Progenitor cell of endocrine pancreas (in vitro differentiated cells): Measurements from ENCODE around the gene NFIB. TPM values are rescaled to one million over a fixed set of nuclear protein-coding genes. Genes with fewer than 3 reads are reported as not detected.

Experiments
- DNase-seq: peaks from one replicate; pipeline ENCODE4 v3.0.0; 2021; ENCODE audit warnings: low spot score; ENCODE audit not compliant: unreplicated experiment
- H3K27ac Mint-ChIP-seq: 2 replicates; pipeline ENCODE4 v1.8.0; 2021; ENCODE audit warnings: mild to moderate bottlenecking, moderate library complexity, mixed read lengths
- H3K27me3 Mint-ChIP-seq: 2 replicates; pipeline ENCODE4 v1.8.0; 2021; ENCODE audit warnings: mixed read lengths
- H3K36me3 Mint-ChIP-seq: 2 replicates; pipeline ENCODE4 v1.8.0; 2022; ENCODE audit warnings: mixed read lengths; ENCODE audit not compliant: insufficient read depth
- H3K4me1 Mint-ChIP-seq: 2 replicates; pipeline ENCODE4 v1.8.0; 2021; ENCODE audit warnings: low read depth, mixed read lengths
- H3K4me3 Mint-ChIP-seq: 2 replicates; pipeline ENCODE4 v1.8.0; 2021; ENCODE audit warnings: low read depth, mild to moderate bottlenecking, moderate library complexity, mixed read lengths
- H3K9me3 Mint-ChIP-seq: 2 replicates; pipeline ENCODE4 v1.8.0; 2021; ENCODE audit warnings: low read depth, mixed read lengths
- CTCF ChIP-seq: fragments of 200-600 bp; sonication (generic); IDR thresholded peaks from one replicate; pipeline ENCODE4 v1.5.0; 2021; ENCODE audit warnings: antibody characterized with exemption, mild to moderate bottlenecking; ENCODE audit not compliant: unreplicated experiment
- total RNA-seq: library from RNA; stranded (reverse); gene quantifications from 2 replicates; pipeline ENCODE4 v1.2.1, GENCODE V29; 2021

The NFIB gene
- total RNA-seq, 1 donor from 2014 or later, result 15.5 TPM

GRCh38 chr9:14270358-14271092 is 43.4 kb downstream of the NFIB start:
- DNase-seq, result no peak
- Mint-ChIP-seq H3K9me3 (peaks cover 6% of the 10 kb centered on the region), H3K4me1 (peaks cover 32% of the 10 kb centered on the region), H3K27me3 (no peaks in the 10 kb centered on the region), H3K27ac (no peak overlapping the region), H3K36me3 (peaks cover 5% of the 10 kb centered on the region), H3K4me3 (no peak overlapping the region)
- TF ChIP-seq CTCF, result no peak

DNA sequence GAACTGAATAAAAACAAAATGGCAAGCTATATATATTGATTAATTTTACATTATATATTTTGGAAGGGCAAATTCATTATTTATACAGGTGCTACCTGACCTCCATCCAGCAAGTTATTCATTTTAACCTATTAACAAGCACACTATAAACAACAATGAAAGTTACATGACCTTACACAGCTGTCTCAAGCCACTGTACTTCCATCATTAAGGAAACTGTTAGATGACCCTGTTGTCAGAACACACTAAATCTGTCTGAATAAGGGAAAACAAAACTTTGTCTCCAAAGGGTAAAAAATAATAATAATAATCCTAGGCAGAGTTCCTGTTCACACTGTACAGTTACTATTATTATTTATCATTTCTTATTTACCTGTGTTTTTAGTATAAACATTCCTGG is 44.0 kb downstream of the NFIB start:
- no peak overlapping the region for H3K27ac Mint-ChIP-seq
- H3K4me3 Mint-ChIP-seq, result no peak overlapping the region
- no peak for TF ChIP-seq CTCF

GRCh38 chr9:14263707-14264483 is 50.0 kb downstream of the NFIB start:
- H3K9me3 Mint-ChIP-seq, result peaks cover 6% of the 10 kb centered on the region
- H3K4me3 Mint-ChIP-seq, result no peak overlapping the region
- no peak for DNase-seq
- H3K27ac Mint-ChIP-seq, result no peak overlapping the region
- no peak for TF ChIP-seq CTCF
- no peaks in the 10 kb centered on the region for H3K4me1 Mint-ChIP-seq
- no peaks in the 10 kb centered on the region for H3K27me3 Mint-ChIP-seq
- peaks cover 5% of the 10 kb centered on the region for H3K36me3 Mint-ChIP-seq

More for the DNA sequence above, 44.0 kb downstream of the NFIB start:
- no peak for DNase-seq
- H3K9me3 Mint-ChIP-seq, result peaks cover 6% of the 10 kb centered on the region
- H3K27me3 Mint-ChIP-seq, result no peaks in the 10 kb centered on the region
- peaks cover 29% of the 10 kb centered on the region for H3K4me1 Mint-ChIP-seq
- H3K36me3 Mint-ChIP-seq, result peaks cover 5% of the 10 kb centered on the region

- DNase-seq, result no peak
- no peaks in the 10 kb centered on the region for H3K27me3 Mint-ChIP-seq
- no peaks in the 10 kb centered on the region for H3K4me1 Mint-ChIP-seq
- H3K9me3 Mint-ChIP-seq, result no peaks in the 10 kb centered on the region
- H3K27ac Mint-ChIP-seq, result no peak overlapping the region
- TF ChIP-seq CTCF, result no peak
- no peak overlapping the region for H3K4me3 Mint-ChIP-seq
- no peaks in the 10 kb centered on the region for H3K36me3 Mint-ChIP-seq
Measured at GRCh38 chr9:14262827-14263226, 51.1 kb downstream of the NFIB start.

DNA sequence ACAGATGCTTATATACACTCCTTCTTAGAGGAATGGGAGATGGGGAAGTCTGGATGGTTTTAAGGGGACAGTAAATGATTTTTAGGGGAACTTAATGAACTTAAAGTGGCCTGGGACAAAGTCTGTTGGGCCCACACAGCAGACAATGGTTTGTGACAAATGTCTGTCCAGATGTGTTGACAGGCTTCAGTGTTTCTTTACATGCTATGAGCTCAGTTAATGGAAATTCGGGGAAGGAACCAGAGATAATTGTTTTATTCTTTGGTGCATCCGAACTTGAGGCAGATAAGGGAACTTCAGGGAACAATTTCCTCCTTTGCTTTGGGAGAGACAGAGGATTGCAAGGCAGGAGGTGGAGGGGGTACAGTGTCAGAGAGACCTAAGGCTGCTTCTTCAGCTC is 52.3 kb downstream of the NFIB start:
- Mint-ChIP-seq H3K27ac (no peak overlapping the region), H3K4me3 (no peak overlapping the region), H3K4me1 (no peaks in the 10 kb centered on the region), H3K27me3 (no peaks in the 10 kb centered on the region), H3K9me3 (no peaks in the 10 kb centered on the region), H3K36me3 (no peaks in the 10 kb centered on the region)
- no peak for TF ChIP-seq CTCF
- DNase-seq, result no peak
